Neural crest cell (in vitro differentiated cells): ENCODE measurements around the gene RUNX3. TPM values are rescaled to one million over a fixed set of nuclear protein-coding genes. Genes with fewer than 3 reads are reported as not detected.

ENCODE experiments used
- DNase-seq: peaks from one replicate; pipeline ENCODE4 v3.0.0; 2021; ENCODE audit warnings: low read depth, mixed read lengths, low spot score
- H3K27ac Mint-ChIP-seq: one replicate; pipeline ENCODE4 v1.8.0; 2021; ENCODE audit warnings: mild to moderate bottlenecking, mixed read lengths; ENCODE audit not compliant: unreplicated experiment
- H3K27me3 Mint-ChIP-seq: 2 replicates; pipeline ENCODE4 v1.8.0; 2021; ENCODE audit warnings: low read depth, mild to moderate bottlenecking, mixed read lengths
- H3K36me3 Mint-ChIP-seq: 2 replicates; pipeline ENCODE4 v1.8.0; 2021; ENCODE audit warnings: low read depth, mild to moderate bottlenecking, mixed read lengths
- H3K4me1 Mint-ChIP-seq: 2 replicates; pipeline ENCODE4 v1.8.0; 2021; ENCODE audit warnings: mixed read lengths
- H3K4me3 Mint-ChIP-seq: one replicate; pipeline ENCODE4 v1.8.0; 2021; ENCODE audit warnings: mild to moderate bottlenecking, mixed read lengths
- H3K9me3 Mint-ChIP-seq: 2 replicates; pipeline ENCODE4 v1.8.0; 2021; ENCODE audit warnings: mixed read lengths
- CTCF ChIP-seq: fragments of 200-600 bp; sonication (generic); conservative IDR thresholded peaks from 2 replicates; pipeline ENCODE4 v1.5.0; 2021; ENCODE audit warnings: antibody characterized with exemption, mild to moderate bottlenecking
- total RNA-seq: library from RNA; stranded (reverse); gene quantifications from 2 replicates; pipeline ENCODE4 v1.2.1, GENCODE V29; 2021

The RUNX3 gene
- total RNA-seq, 1 donor from 2014 or later: 0.16 TPM

GRCh38 chr1:24886241-24886640 is 43.8 kb downstream of the RUNX3 start:
- TF ChIP-seq CTCF: no peak
- DNase-seq: no peak
- Mint-ChIP-seq H3K4me1 (no peaks in the 10 kb centered on the region), H3K27ac (no peak overlapping the region), H3K4me3 (no peak overlapping the region), H3K36me3 (no peaks in the 10 kb centered on the region), H3K27me3 (peaks cover 60% of the 10 kb centered on the region), H3K9me3 (peaks cover 6% of the 10 kb centered on the region)

GRCh38 chr1:24884751-24885150 is 45.3 kb downstream of the RUNX3 start:
- Mint-ChIP-seq H3K9me3 (peaks cover 4% of the 10 kb centered on the region), H3K4me3 (no peak overlapping the region), H3K36me3 (no peaks in the 10 kb centered on the region), H3K27ac (no peak overlapping the region), H3K27me3 (peaks cover 61% of the 10 kb centered on the region), H3K4me1 (no peaks in the 10 kb centered on the region)
- DNase-seq: no peak
- no peak for TF ChIP-seq CTCF

GRCh38 chr1:24881034-24881433 is 49.0 kb downstream of the RUNX3 start:
- no peak for DNase-seq
- Mint-ChIP-seq H3K27me3 (peaks cover 46% of the 10 kb centered on the region), H3K9me3 (peaks cover 4% of the 10 kb centered on the region), H3K4me1 (no peaks in the 10 kb centered on the region), H3K4me3 (no peak overlapping the region), H3K36me3 (no peaks in the 10 kb centered on the region), H3K27ac (no peak overlapping the region)
- no peak for TF ChIP-seq CTCF

- Mint-ChIP-seq H3K27me3 (peaks cover 29% of the 10 kb centered on the region), H3K27ac (no peak overlapping the region), H3K4me3 (no peak overlapping the region), H3K36me3 (no peaks in the 10 kb centered on the region), H3K9me3 (peaks cover 4% of the 10 kb centered on the region), H3K4me1 (no peaks in the 10 kb centered on the region)
- no peak for TF ChIP-seq CTCF
- DNase-seq: no peak
Observed at GRCh38 chr1:24878775-24879742, 51.0 kb downstream of the RUNX3 start.

- no peak for TF ChIP-seq CTCF
- no peaks in the 10 kb centered on the region for H3K4me1 Mint-ChIP-seq
- H3K27ac Mint-ChIP-seq: peak overlapping the region; percentile 75
- H3K36me3 Mint-ChIP-seq: no peaks in the 10 kb centered on the region
- no peak overlapping the region for H3K4me3 Mint-ChIP-seq
- no peak for DNase-seq
- peaks cover under 1% of the 10 kb centered on the region for H3K9me3 Mint-ChIP-seq
- peaks cover 18% of the 10 kb centered on the region for H3K27me3 Mint-ChIP-seq
Observed at GRCh38 chr1:24878045-24878444, 52.0 kb downstream of the RUNX3 start.
